ENCODE measurements around the gene DET1.
A peak's percentile ranks its signal among the peaks of the same experiment; 100 is the strongest.
"Not testable (repeated sequence)": the region's sequence is repeated elsewhere in the genome, so short reads cannot be mapped to it uniquely, and the experiment has no call there.

The DET1 gene

GRCh38 chr15:88505721-88506120 lies 40.8 kb downstream of the DET1 start:
- FAIRE-seq (no peak), DNase-seq (ENCODE audit: insufficient read length, low spot score) (no peak)

- DNase-seq (ENCODE audit: insufficient read length, low spot score) (no peak), FAIRE-seq (no peak)
Measured at GRCh38 chr15:88504445-88504844, 42.0 kb downstream of the DET1 start.

- DNase-seq (ENCODE audit: insufficient read length, low spot score), result no peak
- no peak for FAIRE-seq
Measured at GRCh38 chr15:88498996-88499395, 47.5 kb downstream of the DET1 start.

DNA sequence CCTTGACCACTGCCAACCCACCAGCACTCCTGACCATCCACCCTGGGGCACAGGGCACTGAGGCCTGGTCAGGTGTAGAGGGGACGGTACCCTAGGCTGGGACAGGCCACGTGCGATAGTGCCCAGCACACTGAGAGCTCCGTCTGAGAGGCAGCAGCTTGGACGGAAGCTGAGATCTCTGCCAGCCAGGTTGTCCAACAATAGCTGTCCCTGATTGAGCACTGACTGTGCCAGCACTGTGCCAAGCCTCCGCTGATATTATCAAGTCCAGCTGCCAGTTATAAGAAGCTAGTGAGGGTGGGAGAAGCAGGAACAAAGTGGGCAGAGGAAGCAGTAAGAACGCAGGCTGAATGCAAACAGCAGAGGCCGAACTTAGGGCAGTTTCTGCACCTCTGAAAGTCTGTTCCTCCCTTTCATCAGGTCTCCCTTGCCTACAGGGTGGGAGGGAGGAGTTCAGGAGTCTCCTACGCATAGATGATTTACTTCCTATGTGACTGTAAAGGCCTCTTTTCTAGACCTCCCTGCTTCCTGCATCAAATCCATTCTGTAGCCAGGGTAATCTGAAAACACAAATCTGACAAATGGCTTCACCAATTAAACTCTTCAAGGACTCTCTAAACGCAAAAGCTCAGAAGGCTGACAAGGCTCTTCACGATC lies 49.2 kb downstream of the DET1 start:
- no peak for FAIRE-seq
- no peak for DNase-seq (ENCODE audit: insufficient read length, low spot score)

- no peak for DNase-seq (ENCODE audit: insufficient read length, low spot score)
- FAIRE-seq, result no peak
Measured at GRCh38 chr15:88493844-88494243, 52.6 kb downstream of the DET1 start.

GRCh38 chr15:88491158-88491557 lies 55.3 kb downstream of the DET1 start:
- FAIRE-seq, result no peak
- no peak for DNase-seq (ENCODE audit: insufficient read length, low spot score)

GRCh38 chr15:88490036-88490435 lies 56.4 kb downstream of the DET1 start:
- DNase-seq (ENCODE audit: insufficient read length, low spot score) (no peak), FAIRE-seq (no peak)

DNA sequence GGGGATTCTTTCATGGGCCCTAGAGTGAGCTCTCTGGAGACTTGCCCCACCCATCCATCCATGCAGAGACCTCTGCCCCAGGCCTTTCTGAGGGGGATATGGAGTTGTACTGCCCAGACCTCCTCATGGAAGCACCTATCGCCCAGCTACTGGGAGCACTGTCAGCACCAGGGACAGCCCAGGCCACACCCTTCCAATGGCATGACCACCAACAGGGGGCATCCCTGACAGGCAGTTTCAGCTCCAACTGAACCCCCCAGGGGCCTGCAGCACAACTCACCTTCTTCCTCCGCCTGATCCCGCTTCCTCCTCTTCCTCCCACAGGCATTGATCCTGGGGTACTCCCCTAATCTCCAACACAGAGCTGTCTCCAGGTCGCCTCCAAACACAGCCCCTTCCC lies 57.2 kb downstream of the DET1 start:
- DNase-seq (ENCODE audit: insufficient read length, low spot score) (no peak), FAIRE-seq (no peak)

DNA sequence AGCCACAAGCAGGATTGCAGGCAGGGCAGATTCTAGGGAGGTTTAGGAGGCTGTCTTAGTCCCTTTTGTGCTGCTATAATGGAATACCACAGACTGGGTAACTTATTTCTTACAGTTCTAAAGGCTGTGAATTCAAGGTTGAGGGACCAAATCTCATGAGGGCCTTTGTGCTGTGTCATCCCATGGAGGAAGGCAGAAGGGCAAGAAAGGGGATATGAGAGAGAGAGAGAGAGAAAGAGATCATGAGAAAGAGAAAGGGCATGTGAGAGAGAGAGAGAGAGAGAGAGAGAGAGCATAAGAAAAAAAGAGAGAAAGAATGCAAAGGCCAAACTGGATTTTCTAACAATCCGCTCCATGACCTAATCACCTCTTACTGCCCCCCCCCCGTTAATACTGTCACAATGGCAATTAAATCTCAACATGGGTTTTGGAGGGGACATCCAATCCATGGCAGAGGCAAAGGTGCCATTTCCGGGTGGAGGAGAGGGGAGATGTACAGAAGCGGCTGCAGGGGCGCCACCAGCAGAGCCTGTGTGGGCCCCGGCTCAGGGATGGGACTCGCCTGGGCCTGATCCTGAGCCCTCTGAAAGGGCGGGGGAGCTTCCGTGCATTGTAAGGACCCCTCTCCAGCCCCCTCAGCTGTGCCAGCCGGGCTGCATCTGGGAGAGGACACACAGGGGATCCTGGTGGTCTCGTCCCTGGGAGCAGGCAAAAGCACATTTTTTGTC lies 58.5 kb downstream of the DET1 start:
- DNase-seq (ENCODE audit: insufficient read length, low spot score), result no peak
- FAIRE-seq, result no peak

DNA sequence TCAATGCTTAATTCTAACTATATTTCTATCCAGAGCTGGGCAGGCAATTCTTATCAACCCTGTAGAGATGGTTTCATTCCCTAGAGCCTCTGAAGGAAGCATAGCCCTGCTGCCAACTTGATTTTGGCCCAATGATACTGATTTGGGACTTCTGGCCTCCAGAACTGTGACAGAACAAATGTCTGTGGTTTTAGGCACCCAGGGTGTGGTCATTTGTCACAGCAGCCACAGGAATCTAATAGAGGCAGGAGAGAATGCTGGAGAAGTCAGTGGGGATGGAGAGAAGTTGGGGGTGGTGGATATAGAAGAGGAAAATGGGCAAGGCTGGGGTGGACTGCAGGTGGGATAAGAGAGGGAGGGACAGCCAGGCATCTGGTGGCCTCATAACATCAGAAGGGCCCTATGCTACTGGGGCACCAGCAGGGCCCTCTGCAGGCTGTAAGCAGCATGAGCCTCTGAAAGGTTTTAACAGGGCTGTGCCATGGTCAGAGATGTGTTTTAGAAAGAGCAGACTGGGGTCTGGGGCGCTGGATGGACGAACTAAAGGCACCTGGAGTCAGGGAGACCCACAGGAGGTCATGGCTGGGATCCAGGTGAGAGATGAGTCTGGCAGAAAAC lies 59.2 kb downstream of the DET1 start:
- FAIRE-seq (no peak), DNase-seq (ENCODE audit: insufficient read length, low spot score) (no peak)

GRCh38 chr15:88484682-88485331 lies 61.7 kb downstream of the DET1 start:
- DNase-seq (ENCODE audit: insufficient read length, low spot score) (no peak), FAIRE-seq (no peak)

DNA sequence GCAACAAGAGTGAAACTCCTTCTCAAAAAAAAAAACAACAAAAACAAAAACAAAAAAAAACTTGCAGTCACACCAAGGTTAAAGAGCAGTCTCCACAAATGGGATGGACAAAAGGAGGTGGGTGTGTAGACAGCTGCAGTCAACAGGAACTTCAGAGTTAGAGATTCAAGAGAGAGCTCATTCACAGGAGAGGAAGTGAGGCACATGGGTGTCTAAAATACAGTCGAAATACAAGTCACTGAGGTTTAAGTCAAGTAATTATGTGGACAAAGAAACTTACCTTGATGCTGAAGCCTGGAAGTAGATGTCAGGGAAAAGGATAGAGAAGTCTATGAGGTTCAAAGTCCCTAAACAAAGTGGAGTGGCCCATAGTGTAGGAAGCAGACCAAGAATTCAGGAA lies 64.2 kb downstream of the DET1 start:
- FAIRE-seq (no peak), DNase-seq (ENCODE audit: insufficient read length, low spot score) (no peak)

DNA sequence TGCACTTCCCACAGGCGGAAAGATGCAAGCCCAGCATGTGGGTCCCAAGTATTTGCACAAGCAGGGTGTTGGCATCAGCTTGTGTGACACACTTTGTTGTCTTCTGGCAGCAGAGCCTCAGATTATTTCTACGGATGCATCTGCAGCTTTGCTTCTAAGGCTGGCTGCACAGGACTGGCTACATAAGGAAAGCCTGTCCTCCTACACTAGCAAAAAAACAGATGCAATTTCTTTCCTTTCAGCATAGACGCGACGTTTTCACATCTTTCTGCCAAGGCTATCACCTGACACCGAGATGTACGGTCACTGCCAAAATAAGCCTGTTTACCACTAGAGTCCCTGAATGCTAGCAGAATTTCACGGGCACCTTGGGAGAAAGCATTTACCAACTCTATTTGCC lies 65.5 kb downstream of the DET1 start:
- no peak for DNase-seq (ENCODE audit: insufficient read length, low spot score)
- no peak for FAIRE-seq

GRCh38 chr15:88479169-88479568 lies 67.3 kb downstream of the DET1 start:
- DNase-seq (ENCODE audit: insufficient read length, low spot score), result no peak
- FAIRE-seq, result no peak

- DNase-seq (ENCODE audit: insufficient read length, low spot score) (no peak), FAIRE-seq (no peak)
Measured at GRCh38 chr15:88477904-88478303, 68.6 kb downstream of the DET1 start.

DNA sequence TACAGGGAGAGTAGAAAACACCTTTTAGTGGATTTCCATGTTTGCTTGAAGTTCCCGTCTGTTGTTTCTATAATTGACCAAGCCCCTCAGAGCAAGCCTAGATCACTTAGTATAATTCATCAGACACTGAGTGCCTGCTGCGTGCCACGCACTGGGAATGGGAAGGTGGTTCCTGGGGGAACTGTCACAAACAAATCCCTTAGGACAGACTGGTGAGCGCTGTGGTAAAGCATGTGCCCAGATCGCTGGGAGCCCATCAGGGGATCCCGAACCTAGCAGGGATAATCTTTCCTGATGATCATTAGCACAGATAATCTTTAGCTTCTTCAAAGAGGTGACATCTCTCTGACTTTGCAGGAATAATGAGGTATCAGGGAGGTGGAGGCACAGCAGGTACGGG lies 69.4 kb downstream of the DET1 start:
- no peak for FAIRE-seq
- no peak for DNase-seq (ENCODE audit: insufficient read length, low spot score)

DNA sequence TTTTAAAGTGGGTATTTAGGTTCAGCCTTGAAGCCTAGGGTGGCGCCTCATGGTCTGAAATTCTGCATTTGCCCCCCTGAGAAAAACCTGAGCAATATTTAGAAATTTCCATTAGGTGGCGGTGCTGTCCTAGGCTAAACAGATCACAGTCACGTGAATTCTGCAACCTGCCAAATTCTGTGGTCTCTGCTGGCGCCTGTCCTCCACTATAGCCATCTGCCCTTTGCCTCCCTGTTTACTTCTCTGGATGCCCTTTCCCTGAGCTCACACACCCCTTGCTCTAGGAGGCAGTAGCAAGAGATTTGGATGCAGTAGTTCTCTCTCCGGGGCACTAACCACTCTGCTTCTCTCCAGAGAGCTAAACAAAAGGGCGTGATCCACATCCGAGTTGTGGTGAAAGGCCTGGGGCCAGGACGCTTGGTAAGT lies 69.8 kb downstream of the DET1 start:
- no peak for FAIRE-seq
- DNase-seq (ENCODE audit: insufficient read length, low spot score), result peak; percentile 31

GRCh38 chr15:88473661-88474293 lies 72.7 kb downstream of the DET1 start:
- DNase-seq (ENCODE audit: insufficient read length, low spot score); FAIRE-seq: not testable (repeated sequence)

DNA sequence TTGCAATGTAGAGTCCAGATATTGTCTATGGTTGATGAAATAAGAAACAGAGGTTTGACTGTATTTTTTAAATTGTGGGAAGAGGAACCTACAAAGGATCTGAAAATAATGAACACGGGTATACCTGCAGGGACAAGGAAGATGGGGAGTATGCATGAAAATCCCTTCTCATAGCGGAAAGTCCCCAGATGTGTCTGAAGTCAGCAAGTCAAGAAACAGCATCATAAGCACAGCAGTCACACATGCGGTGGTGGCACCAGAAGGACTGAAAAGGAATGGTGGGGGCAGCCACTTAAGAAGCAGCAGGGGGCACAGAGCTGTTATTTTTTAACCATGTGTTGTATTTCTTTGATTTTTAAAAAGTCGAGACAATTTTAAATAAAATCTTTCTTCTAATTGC lies 74.3 kb downstream of the DET1 start:
- DNase-seq (ENCODE audit: insufficient read length, low spot score), result no peak
- no peak for FAIRE-seq

GRCh38 chr15:88470625-88471372 lies 75.7 kb downstream of the DET1 start:
- FAIRE-seq, result no peak
- DNase-seq (ENCODE audit: insufficient read length, low spot score), result no peak

All from HTR-8/SVneo (cell line).